HG03520 (cell line): ENCODE measurements around the gene ZNF683.
"Not testable (repeated sequence)": the region's sequence is repeated elsewhere in the genome, so short reads cannot be mapped to it uniquely, and the experiment has no call there.

Experiments used
- ATAC-seq: cut with Tn5 transposase; IDR thresholded peaks from one replicate; pipeline ENCODE4 v1.9.1; 2021; ENCODE audit warnings: mild to moderate bottlenecking, moderate library complexity; ENCODE audit not compliant: unreplicated experiment

The ZNF683 gene

DNA sequence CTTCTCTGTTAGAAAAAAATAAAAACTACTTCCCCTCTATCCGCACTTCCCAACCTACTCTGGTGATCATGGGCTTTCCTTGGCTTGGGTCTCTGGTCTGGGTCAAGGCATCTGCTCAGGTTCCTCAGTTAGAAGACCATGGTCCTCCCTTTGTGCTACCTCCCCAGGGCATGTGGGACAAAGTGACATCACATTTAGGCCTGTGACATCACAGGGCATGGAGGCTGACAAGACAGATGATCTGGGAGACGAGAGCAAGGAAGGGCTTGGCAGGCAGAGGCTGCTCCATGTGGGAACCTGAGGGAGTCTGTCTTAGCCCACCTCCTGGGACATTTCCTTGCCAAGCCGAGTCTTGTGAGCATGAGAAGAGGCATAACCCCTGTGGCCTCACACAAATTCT, at the start of gene ZNF683:
ZNF683 (minus strand) TSS at position 140 of the 400 bp plus-strand sequence. CDS start 4,179 bp downstream, outside the sequence.
- not testable (repeated sequence) for ATAC-seq

GRCh38 chr1:26419494-26419893, 46.9 kb upstream of the ZNF683 start:
- no peak for ATAC-seq

DNA sequence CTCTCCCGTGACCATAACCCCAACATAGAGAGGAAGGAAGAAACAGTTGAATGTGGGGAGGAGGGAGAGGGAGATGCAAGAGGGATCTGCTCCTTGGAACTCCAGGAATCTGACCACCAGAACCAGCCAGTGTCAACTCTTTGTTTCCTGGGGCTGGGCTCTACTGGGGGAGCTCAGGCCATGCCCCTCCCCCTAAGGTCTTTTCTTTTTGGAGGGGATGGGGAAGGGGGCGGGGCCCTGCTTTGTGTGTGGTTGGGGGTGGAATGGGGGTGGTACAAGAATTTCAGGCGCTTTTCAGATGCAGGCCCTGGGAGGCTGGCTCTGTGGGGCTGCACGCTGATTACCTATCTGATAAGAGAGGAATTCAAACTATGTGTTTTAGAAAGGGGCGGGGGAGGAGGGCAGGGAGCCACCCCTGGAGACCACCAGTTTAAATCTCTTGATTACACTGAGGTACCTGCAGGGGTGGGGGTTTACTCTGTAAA, 46.4 kb upstream of the ZNF683 start:
- no peak for ATAC-seq

DNA sequence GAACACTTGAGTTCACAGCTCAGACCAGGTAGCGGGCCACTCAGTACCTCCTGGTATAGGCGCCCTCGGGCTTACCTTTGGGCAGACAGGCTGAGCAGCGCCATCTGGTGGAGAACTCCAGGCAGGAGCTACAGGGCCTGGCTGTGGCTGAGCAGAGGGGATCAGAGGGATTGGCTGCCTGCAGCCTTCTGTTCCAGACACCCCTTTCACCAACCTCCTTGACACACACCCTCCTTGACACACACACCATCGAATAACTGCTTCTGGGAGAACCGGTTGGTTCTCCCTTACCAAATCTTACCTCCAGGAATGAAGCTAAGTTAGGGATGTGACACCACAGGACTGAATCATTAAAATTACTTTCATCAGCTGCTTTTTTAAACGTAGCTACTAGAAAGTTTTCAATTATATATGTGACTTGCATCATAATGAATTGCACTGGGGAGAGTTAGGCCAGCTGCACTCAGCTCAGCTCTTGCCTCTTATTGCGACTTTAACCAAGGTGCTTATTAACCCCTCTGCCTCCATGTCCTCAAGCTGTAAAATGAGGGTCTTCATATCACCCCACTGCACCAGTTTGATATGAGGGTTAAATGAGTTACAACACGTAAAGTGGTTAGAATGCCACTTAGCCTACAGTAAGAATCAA, 44.7 kb upstream of the ZNF683 start:
- ATAC-seq, result no peak

DNA sequence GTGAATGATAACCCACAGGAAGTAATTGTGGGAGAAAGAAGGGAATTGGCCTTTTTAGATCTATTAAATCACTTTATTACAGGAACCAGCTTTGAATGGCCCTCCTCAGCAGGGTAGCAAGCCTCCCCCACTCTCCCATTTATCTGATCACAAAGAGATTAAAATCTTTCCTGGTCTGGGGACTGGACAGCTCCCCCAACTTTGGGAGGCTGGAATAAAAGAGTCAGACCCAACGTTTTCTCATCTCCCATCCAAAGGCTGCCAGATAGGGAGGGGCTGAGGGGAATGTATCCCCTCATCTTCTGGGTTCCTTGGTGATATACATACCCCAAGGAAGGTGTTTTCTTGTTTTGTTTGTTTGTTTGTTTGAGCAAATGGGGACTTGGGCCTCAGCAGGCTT, 40.5 kb upstream of the ZNF683 start:
- ATAC-seq, result no peak

DNA sequence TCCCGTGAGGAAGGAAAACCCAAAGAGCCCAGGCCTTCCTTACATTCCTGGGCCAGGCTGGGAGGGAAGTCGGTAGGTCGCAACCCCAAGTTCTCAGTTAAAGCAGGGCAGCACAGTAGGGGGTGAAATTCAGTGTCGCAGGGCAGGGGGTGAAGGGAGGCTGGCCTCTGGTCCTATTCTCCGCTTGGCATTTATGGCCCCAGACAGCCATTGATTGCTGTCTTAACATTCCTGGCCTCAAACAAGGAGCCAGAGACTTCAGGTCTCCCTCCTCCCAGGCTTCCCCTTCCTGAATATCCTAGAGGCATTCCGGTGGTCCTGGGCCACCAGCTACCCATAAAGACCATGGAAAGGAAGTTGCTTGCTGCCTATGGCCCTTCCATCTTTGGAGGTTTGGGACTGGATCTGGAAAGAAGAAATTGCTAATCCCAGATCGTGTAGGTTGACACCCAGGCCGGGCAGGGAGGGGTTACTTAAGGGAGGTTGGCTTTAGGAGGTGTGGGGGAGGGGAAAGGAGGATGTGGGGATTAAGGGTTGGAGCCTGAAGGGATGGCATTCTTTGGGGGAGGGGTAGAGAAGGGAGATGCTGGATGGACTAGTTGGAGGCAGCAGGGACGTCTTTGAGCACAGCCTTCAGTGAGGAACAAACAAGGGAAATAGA, 39.8 kb upstream of the ZNF683 start:
- ATAC-seq, result no peak

DNA sequence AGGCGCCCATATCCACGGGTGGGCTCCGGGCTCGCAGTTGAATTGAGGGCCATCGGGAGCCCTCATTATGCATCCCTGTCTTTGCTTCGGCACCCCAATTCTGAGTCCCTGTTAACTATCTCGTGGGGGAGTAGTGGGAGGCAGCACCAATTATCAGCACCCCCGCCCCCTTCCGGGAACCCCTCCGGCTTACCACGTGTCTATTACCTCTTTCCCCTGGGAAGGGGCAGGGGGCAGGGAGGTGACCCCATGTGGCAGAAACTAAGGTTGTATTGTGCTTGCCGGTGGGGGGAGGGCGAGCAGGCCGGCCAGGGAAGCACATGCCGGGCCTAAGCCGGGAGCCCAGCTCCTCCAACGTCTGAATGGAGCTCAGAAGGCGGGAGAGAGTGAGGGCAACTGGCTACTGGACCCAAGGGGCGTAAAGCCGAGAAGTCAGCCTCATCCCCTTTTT, 39.1 kb upstream of the ZNF683 start:
- ATAC-seq, result no peak

GRCh38 chr1:26410706-26411623, 38.4 kb upstream of the ZNF683 start, which contains the start of gene LIN28A:
Gene LIN28A, plus strand, starts transcription at chr1:26410817. Its CDS starts 75 bp downstream, at chr1:26410892.
- ATAC-seq, result no peak

GRCh38 chr1:26409191-26409807, 36.7 kb upstream of the ZNF683 start:
- no peak for ATAC-seq

- no peak for ATAC-seq
These were observed 36.1 kb upstream of the ZNF683 start for GRCh38 chr1:26408604-26409003.

GRCh38 chr1:26405281-26405915, 32.8 kb upstream of the ZNF683 start:
- ATAC-seq, result no peak

DNA sequence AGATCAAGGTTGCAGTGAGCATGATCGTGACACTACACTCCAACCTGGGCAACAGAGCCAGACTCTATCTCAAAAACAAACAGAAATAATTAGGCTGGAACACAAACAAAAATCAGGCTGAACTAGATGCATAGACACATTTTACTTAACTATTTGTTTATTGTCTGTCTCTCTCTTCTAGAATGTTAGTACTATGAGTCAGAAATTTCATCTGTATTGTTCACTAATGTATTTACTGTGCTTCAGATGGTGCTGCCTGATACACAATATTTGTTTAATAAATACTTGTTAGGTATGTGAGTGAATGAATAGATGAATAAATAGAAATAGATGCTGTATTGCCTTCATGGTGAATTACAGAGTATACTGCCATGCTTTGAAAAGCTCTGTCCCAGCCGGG, 32.1 kb upstream of the ZNF683 start:
- ATAC-seq, result no peak

- ATAC-seq, result no peak
These were observed 31.1 kb upstream of the ZNF683 start for GRCh38 chr1:26403656-26404055.

DNA sequence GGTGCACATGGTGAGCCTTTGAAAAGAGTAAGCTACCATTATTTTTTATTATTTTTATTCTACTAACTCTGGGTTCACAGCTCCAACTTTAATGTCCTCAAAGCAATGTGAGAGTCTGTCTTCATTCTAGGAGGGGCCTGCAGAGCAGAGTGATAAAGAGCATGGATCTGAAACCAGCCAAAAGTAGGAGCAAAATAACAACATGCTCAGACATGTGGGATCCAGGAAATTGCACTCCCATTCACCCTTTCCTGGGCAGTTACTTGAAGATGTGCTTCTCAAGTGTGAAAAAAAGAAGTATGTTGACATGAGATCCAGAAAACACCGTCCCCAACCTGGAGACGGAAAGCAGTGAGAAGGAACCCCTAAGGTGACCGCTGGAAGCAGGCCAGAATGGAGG, 29.3 kb upstream of the ZNF683 start:
- no peak for ATAC-seq

DNA sequence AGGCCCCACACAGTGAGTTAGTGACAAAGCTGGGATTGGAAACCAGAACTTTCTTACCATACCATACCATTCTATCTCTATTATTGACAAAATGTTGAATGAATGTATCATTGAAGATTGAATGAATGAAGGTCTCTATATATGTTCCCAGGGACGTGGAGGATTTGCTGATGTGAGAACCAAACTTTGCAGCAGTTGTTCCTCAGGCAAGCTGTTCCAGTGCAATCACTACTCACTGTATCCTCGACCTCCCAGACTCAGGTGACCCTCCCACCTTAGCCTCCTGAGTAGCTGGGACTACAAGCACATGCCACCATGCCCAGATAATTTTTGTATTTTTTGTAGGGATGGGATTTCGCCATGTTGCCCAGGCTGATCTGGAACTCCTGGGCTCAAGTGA, 26.5 kb upstream of the ZNF683 start:
- ATAC-seq, result no peak

GRCh38 chr1:26395754-26396153, 23.2 kb upstream of the ZNF683 start:
- no peak for ATAC-seq

- ATAC-seq, result no peak
These were observed 18.9 kb upstream of the ZNF683 start for GRCh38 chr1:26391450-26391849.

DNA sequence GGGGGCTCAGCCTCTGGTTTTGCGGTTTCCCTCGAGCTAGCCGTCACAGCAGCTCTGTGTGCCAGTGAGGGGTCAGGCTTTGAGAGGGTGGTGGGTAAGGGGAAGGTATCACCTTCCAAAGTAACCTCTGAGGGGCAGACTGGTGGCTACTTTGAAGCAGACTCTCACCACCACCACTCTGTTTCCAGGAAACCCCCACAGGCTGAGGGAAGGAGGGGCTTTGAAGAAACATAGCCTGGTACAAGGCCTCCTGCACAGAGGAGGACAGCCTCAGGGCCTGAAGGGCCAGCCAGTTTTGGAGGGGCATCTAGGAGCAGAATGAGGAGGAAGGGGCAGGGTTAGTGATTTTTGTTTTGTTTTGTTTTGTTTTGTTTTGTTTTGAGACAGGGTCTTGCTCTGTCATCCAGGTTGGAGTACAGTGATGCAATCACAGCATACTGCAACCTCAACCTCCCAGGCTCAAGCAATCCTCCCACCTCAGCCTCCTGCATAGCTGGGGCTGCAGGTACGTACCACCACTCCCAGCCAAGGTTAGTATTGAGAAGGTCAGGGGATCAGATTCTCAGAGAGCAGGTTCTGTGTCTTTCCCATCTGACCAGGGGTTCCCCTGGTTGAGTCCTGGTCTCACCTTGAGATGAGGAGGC, 17.2 kb upstream of the ZNF683 start:
- no peak for ATAC-seq

- no peak for ATAC-seq
These were observed 16.4 kb upstream of the ZNF683 start for GRCh38 chr1:26388791-26389445.
